GM10266 (cell line): ENCODE measurements around the gene AP3D1.

ENCODE experiments used
- DNase-seq: peaks from one replicate; pipeline ENCODE4 v3.0.0; 2012; ENCODE audit errors: extremely low spot score
- CTCF ChIP-seq: IDR thresholded peaks from 2 replicates; pipeline ENCODE4 v1.5.1; 2012; ENCODE audit warnings: mild to moderate bottlenecking, low read depth; ENCODE audit not compliant: control insufficient read depth, insufficient read depth; ENCODE audit errors: missing control alignments

The AP3D1 gene

GRCh38 chr19:2180881-2181632 is 29.7 kb upstream of the AP3D1 start:
- no peak for DNase-seq
- no peak for TF ChIP-seq CTCF

- no peak for DNase-seq
- no peak for TF ChIP-seq CTCF
Measured at GRCh38 chr19:2180114-2180513, 28.7 kb upstream of the AP3D1 start.

GRCh38 chr19:2179095-2179494 is 27.7 kb upstream of the AP3D1 start:
- no peak for TF ChIP-seq CTCF
- DNase-seq, result no peak

- no peak for DNase-seq
- TF ChIP-seq CTCF, result no peak
Measured at GRCh38 chr19:2176337-2176994, 25.1 kb upstream of the AP3D1 start.

GRCh38 chr19:2175742-2176141 is 24.4 kb upstream of the AP3D1 start:
- TF ChIP-seq CTCF, result no peak
- no peak for DNase-seq

GRCh38 chr19:2173767-2174577 is 22.6 kb upstream of the AP3D1 start:
- TF ChIP-seq CTCF, result no peak
- DNase-seq, result no peak
